HepG2 (cell line): ENCODE data around the gene TAPBP. TPM values are rescaled to one million over a fixed set of nuclear protein-coding genes. Genes with fewer than 3 reads are reported as not detected.
A peak's percentile ranks its signal among the peaks of the same experiment; 100 is the strongest.

ENCODE experiments used
- ARHGAP35 ChIP-seq: sonication (generic); formaldehyde crosslinking; IDR thresholded peaks from 2 replicates; pipeline ENCODE4 v1.9.0; 2022; ENCODE audit warnings: mild to moderate bottlenecking, inconsistent platforms, moderate library complexity, missing genetic modification reagents, borderline replicate concordance
- FOXC1 ChIP-seq: sonication (generic); formaldehyde crosslinking; IDR thresholded peaks from 2 replicates; pipeline ENCODE4 v1.8.0; 2022; ENCODE audit warnings: mild to moderate bottlenecking, missing genetic modification reagents, borderline replicate concordance
- NRL ChIP-seq: sonication (generic); formaldehyde crosslinking; IDR thresholded peaks from 2 replicates; pipeline ENCODE4 v1.5.0; 2020; ENCODE audit warnings: missing genetic modification reagents, mild to moderate bottlenecking, moderate library complexity, borderline replicate concordance
- POLR2A ChIP-seq, 2 experiments: IDR thresholded peaks; 2 replicates each; pipeline ENCODE4 v1.6.1; 2011; ENCODE audit warnings: low read depth in 2 of 2, low read length in 2 of 2, mild to moderate bottlenecking in 1 of 2, moderate library complexity in 1 of 2; ENCODE audit not compliant: insufficient read depth in 1 of 2
- PRMT3 ChIP-seq: sonication (generic); formaldehyde crosslinking; IDR thresholded peaks from 2 replicates; pipeline ENCODE4 v1.8.1; 2022; ENCODE audit warnings: low read depth, mild to moderate bottlenecking, moderate library complexity, missing genetic modification reagents, borderline replicate concordance
- ZBTB4 ChIP-seq: sonication (generic); formaldehyde crosslinking; IDR thresholded peaks from 2 replicates; pipeline ENCODE4 v1.4.0; 2020; ENCODE audit warnings: missing genetic modification reagents, mild to moderate bottlenecking, borderline replicate concordance
- ZNF329 ChIP-seq: sonication (generic); formaldehyde crosslinking; IDR thresholded peaks from 2 replicates; pipeline ENCODE4 v1.9.0; 2021; ENCODE audit warnings: low read depth, mild to moderate bottlenecking, missing genetic modification reagents
- ZNF577 ChIP-seq: sonication (generic); formaldehyde crosslinking; IDR thresholded peaks from 2 replicates; pipeline ENCODE4 v1.4.0; 2020; ENCODE audit warnings: mild to moderate bottlenecking, low read depth, missing genetic modification reagents, borderline replicate concordance
- ZNF777 ChIP-seq: sonication (generic); formaldehyde crosslinking; IDR thresholded peaks from 2 replicates; pipeline ENCODE4 v1.4.0; 2020; ENCODE audit warnings: missing genetic modification reagents
- polyA plus RNA-seq, 8 experiments: library from polyadenylated mRNA; depleted of rRNA in 3 of 8; stranded (reverse) in 7 of 8; unstranded in 1 of 8; fragments of >200 nt; fragmentation: Illumina TruSeq in 4 of 8; extraction: Trizol in 4 of 8; gene quantifications; 2 replicates each; pipeline versions ENCODE4 v1.2.1 to v1.2.3, GENCODE V29; 2011 to 2016; ENCODE audit warnings: low read depth in 4 of 8, missing spikeins in 1 of 8, mixed read lengths in 1 of 8; ENCODE audit not compliant: insufficient read depth in 1 of 8
- total RNA-seq, 5 experiments: library from RNA; depleted of rRNA; stranded (reverse); fragments of >200 nt; fragmentation: Illumina TruSeq; extraction: Trizol; gene quantifications; 2 replicates each; pipeline ENCODE4 v1.2.3, GENCODE V29; 2016; ENCODE audit warnings: low read depth in 1 of 5
- TF ChIP-seq, protein P1 (sequence below), 2 experiments: sonication (generic) in 1 of 2; formaldehyde crosslinking in 1 of 2; IDR thresholded peaks; 2 replicates each; pipeline versions ENCODE4 v1.6.1 to v1.9.0; 2014 to 2022; ENCODE audit warnings: antibody characterized with exemption in 1 of 2, borderline replicate concordance in 1 of 2, inconsistent platforms in 1 of 2, low read depth in 1 of 2, missing genetic modification reagents in 1 of 2
- TF ChIP-seq, protein P2 (sequence below): sonication (generic); formaldehyde crosslinking; IDR thresholded peaks from 2 replicates; pipeline ENCODE4 v1.5.1; 2020; ENCODE audit warnings: mild to moderate bottlenecking, missing genetic modification reagents, moderate library complexity
- TF ChIP-seq, protein P3 (sequence below): sonication (generic); formaldehyde crosslinking; IDR thresholded peaks from 2 replicates; pipeline ENCODE4 v1.5.0; 2020; ENCODE audit warnings: missing genetic modification reagents

The TAPBP gene
- total and polyA plus RNA-seq, 2 of the 13 experiments (the other 11 are each of a cell fraction or from before 2014, with no cell fraction given) = 27.4 to 32.3 TPM

DNA sequence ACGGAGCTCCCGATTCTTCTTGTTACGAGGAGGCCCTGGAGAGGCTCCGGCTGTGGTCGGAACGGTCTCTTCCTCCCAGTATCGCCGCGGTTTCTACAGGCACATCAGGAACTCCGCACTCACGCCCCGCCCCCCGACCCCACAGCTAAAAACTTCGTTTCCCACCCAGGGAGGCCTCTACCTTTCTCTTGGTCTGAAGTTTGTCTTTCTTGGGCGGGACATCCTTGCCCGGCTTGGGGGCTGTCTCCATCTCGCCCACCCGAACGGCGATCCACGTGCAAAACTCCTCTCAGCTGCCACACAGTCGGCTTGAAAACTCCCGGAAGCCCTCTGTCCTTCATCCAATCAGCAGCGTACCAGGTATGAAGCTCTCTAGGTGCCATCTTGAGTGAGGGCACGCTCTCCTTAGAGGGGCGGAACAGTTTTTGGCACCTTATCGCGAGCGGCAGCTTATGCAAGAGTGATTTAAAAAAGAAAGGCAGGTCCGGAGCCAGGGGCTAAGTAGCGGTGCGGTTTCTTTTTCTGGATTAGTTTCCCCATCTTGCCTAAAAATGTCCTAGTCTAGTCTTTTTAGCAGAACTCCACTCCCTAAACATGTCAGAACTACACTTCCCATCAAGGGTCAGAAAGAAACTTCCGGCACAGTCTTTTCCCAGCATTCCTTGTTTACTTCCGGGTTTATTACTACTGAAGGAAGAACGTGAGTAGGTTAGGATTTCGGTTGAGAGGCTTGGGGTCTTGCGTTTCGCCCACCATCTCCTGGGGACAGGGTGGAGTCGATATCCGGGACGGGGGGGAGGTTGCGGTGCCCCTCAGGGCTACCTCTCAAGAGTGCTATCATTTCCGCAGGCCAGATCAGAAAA is 24.7 kb downstream of the TAPBP start, which contains the start of the genes PFDN6 and WDR46 (continued):
- TF ChIP-seq, protein P1, sequence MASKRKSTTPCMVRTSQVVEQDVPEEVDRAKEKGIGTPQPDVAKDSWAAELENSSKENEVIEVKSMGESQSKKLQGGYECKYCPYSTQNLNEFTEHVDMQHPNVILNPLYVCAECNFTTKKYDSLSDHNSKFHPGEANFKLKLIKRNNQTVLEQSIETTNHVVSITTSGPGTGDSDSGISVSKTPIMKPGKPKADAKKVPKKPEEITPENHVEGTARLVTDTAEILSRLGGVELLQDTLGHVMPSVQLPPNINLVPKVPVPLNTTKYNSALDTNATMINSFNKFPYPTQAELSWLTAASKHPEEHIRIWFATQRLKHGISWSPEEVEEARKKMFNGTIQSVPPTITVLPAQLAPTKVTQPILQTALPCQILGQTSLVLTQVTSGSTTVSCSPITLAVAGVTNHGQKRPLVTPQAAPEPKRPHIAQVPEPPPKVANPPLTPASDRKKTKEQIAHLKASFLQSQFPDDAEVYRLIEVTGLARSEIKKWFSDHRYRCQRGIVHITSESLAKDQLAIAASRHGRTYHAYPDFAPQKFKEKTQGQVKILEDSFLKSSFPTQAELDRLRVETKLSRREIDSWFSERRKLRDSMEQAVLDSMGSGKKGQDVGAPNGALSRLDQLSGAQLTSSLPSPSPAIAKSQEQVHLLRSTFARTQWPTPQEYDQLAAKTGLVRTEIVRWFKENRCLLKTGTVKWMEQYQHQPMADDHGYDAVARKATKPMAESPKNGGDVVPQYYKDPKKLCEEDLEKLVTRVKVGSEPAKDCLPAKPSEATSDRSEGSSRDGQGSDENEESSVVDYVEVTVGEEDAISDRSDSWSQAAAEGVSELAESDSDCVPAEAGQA (IDR thresholded peaks at IDR 0.05; ENCODE audit: low read depth) = peak; percentile 93
- TF ChIP-seq, protein P1 (CRISPR knock-in tag; IDR thresholded peaks at IDR 0.05; ENCODE audit: borderline replicate concordance) = no peak
- TF ChIP-seq NRL (CRISPR knock-in tag) (0 out of 2 replicates have a peak, but pooled peaks have one; percentile 4), FOXC1 (CRISPR knock-in tag) (peak; percentile 21; the same call in 1 of the 2 replicates), ZBTB4 (CRISPR knock-in tag) (no peak), ZNF577 (CRISPR knock-in tag) (no peak), ZNF777 (CRISPR knock-in tag) (no peak), POLR2A (IDR thresholded peaks at IDR 0.05; ENCODE audit: insufficient read depth in 1 of 2, low read depth in 2 of 2, low read length in 2 of 2) (peak; percentile 71 to 72), ARHGAP35 (CRISPR knock-in tag) (no peak), ZNF329 (no peak), PRMT3 (CRISPR knock-in tag) (no peak)
- TF ChIP-seq, protein P2, sequence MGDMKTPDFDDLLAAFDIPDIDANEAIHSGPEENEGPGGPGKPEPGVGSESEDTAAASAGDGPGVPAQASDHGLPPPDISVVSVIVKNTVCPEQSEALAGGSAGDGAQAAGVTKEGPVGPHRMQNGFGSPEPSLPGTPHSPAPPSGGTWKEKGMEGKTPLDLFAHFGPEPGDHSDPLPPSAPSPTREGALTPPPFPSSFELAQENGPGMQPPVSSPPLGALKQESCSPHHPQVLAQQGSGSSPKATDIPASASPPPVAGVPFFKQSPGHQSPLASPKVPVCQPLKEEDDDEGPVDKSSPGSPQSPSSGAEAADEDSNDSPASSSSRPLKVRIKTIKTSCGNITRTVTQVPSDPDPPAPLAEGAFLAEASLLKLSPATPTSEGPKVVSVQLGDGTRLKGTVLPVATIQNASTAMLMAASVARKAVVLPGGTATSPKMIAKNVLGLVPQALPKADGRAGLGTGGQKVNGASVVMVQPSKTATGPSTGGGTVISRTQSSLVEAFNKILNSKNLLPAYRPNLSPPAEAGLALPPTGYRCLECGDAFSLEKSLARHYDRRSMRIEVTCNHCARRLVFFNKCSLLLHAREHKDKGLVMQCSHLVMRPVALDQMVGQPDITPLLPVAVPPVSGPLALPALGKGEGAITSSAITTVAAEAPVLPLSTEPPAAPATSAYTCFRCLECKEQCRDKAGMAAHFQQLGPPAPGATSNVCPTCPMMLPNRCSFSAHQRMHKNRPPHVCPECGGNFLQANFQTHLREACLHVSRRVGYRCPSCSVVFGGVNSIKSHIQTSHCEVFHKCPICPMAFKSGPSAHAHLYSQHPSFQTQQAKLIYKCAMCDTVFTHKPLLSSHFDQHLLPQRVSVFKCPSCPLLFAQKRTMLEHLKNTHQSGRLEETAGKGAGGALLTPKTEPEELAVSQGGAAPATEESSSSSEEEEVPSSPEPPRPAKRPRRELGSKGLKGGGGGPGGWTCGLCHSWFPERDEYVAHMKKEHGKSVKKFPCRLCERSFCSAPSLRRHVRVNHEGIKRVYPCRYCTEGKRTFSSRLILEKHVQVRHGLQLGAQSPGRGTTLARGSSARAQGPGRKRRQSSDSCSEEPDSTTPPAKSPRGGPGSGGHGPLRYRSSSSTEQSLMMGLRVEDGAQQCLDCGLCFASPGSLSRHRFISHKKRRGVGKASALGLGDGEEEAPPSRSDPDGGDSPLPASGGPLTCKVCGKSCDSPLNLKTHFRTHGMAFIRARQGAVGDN (CRISPR knock-in tag) = peak; percentile 82
- TF ChIP-seq, protein P3, sequence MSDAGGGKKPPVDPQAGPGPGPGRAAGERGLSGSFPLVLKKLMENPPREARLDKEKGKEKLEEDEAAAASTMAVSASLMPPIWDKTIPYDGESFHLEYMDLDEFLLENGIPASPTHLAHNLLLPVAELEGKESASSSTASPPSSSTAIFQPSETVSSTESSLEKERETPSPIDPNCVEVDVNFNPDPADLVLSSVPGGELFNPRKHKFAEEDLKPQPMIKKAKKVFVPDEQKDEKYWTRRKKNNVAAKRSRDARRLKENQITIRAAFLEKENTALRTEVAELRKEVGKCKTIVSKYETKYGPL = no peak
